ENCODE data around the gene CDK2AP2. TPM values are rescaled to one million over a fixed set of nuclear protein-coding genes. Genes with fewer than 3 reads are reported as not detected.

Gene CDK2AP2
- total and polyA plus RNA-seq, 10 of the 15 experiments (the other 5 are each of a cell fraction or from before 2014, with no cell fraction given): 8.0 to 177 (median 40.9) TPM

DNA sequence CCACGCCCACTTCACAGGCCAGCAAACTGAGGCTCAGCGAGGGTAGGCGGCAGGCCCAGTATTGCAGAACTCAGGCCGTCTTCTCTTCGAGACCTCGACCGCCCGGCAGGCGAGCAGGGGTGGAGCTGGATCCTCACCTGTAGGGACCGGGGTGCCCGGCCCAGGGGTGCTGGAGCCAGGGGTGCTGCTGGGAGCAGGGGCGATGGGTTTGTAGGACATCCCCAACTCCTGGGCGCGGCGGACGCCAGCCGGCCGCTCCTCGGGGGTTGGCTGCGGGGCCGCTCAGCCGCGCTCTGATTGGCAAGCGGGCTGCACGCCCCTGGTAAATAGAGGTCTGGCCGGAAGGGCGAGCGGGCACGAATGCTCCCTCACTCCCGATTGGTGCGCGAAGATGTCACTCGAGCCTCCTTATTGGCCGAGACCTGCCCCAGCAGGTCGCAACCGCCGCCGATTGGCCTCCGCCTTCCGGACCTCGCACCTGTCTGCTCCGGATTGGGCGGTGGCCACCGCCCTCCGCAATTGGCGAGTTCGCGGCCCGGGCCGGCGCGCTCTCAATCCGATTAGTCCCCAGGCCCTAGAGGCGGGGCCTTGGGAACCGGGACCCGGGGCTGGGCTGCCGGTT is at the start of gene CDK2AP2 (continued):
- TF ChIP-seq, protein P1, sequence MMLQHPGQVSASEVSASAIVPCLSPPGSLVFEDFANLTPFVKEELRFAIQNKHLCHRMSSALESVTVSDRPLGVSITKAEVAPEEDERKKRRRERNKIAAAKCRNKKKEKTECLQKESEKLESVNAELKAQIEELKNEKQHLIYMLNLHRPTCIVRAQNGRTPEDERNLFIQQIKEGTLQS (IDR thresholded peaks at IDR 0.05; ENCODE audit: borderline replicate concordance, extremely low read depth, low read depth, low read length): no peak
- TF ChIP-seq SMC3 (IDR thresholded peaks at IDR 0.05; ENCODE audit: borderline replicate concordance, low read length): no peak
- TF ChIP-seq, protein P2, sequence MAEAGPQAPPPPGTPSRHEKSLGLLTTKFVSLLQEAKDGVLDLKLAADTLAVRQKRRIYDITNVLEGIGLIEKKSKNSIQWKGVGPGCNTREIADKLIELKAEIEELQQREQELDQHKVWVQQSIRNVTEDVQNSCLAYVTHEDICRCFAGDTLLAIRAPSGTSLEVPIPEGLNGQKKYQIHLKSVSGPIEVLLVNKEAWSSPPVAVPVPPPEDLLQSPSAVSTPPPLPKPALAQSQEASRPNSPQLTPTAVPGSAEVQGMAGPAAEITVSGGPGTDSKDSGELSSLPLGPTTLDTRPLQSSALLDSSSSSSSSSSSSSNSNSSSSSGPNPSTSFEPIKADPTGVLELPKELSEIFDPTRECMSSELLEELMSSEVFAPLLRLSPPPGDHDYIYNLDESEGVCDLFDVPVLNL (IDR thresholded peaks at IDR 0.05; ENCODE audit: low read depth, low read length): peak; percentile 92
- TF ChIP-seq, protein P3, sequence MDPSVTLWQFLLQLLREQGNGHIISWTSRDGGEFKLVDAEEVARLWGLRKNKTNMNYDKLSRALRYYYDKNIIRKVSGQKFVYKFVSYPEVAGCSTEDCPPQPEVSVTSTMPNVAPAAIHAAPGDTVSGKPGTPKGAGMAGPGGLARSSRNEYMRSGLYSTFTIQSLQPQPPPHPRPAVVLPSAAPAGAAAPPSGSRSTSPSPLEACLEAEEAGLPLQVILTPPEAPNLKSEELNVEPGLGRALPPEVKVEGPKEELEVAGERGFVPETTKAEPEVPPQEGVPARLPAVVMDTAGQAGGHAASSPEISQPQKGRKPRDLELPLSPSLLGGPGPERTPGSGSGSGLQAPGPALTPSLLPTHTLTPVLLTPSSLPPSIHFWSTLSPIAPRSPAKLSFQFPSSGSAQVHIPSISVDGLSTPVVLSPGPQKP (IDR thresholded peaks at IDR 0.05; ENCODE audit: low read depth, low read length): peak; percentile 54
- 0 out of 2 replicates have a peak, but pooled peaks have one; percentile 21 for TF ChIP-seq LARP7 (IDR thresholded peaks at IDR 0.05)
- no peak for TF ChIP-seq SUPT20H (IDR thresholded peaks at IDR 0.05; ENCODE audit: borderline replicate concordance, control insufficient read depth, low read depth, low read length)
- TF ChIP-seq, protein P4, sequence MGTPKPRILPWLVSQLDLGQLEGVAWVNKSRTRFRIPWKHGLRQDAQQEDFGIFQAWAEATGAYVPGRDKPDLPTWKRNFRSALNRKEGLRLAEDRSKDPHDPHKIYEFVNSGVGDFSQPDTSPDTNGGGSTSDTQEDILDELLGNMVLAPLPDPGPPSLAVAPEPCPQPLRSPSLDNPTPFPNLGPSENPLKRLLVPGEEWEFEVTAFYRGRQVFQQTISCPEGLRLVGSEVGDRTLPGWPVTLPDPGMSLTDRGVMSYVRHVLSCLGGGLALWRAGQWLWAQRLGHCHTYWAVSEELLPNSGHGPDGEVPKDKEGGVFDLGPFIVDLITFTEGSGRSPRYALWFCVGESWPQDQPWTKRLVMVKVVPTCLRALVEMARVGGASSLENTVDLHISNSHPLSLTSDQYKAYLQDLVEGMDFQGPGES (IDR thresholded peaks at IDR 0.05): peak; percentile 99
- TF ChIP-seq, protein P5, sequence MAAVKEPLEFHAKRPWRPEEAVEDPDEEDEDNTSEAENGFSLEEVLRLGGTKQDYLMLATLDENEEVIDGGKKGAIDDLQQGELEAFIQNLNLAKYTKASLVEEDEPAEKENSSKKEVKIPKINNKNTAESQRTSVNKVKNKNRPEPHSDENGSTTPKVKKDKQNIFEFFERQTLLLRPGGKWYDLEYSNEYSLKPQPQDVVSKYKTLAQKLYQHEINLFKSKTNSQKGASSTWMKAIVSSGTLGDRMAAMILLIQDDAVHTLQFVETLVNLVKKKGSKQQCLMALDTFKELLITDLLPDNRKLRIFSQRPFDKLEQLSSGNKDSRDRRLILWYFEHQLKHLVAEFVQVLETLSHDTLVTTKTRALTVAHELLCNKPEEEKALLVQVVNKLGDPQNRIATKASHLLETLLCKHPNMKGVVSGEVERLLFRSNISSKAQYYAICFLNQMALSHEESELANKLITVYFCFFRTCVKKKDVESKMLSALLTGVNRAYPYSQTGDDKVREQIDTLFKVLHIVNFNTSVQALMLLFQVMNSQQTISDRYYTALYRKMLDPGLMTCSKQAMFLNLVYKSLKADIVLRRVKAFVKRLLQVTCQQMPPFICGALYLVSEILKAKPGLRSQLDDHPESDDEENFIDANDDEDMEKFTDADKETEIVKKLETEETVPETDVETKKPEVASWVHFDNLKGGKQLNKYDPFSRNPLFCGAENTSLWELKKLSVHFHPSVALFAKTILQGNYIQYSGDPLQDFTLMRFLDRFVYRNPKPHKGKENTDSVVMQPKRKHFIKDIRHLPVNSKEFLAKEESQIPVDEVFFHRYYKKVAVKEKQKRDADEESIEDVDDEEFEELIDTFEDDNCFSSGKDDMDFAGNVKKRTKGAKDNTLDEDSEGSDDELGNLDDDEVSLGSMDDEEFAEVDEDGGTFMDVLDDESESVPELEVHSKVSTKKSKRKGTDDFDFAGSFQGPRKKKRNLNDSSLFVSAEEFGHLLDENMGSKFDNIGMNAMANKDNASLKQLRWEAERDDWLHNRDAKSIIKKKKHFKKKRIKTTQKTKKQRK (IDR thresholded peaks at IDR 0.05; ENCODE audit: low read depth, low read length): peak; percentile 86
- peak; percentile 98 for TF ChIP-seq NFYA (IDR thresholded peaks at IDR 0.05; ENCODE audit: borderline replicate concordance, low read depth, low read length)
- TF ChIP-seq SP1 (IDR thresholded peaks at IDR 0.05; ENCODE audit: low read depth, low read length): peak; percentile 99
- peak; percentile 97 for TF ChIP-seq DPF2 (IDR thresholded peaks at IDR 0.05)
- TF ChIP-seq, protein P6, sequence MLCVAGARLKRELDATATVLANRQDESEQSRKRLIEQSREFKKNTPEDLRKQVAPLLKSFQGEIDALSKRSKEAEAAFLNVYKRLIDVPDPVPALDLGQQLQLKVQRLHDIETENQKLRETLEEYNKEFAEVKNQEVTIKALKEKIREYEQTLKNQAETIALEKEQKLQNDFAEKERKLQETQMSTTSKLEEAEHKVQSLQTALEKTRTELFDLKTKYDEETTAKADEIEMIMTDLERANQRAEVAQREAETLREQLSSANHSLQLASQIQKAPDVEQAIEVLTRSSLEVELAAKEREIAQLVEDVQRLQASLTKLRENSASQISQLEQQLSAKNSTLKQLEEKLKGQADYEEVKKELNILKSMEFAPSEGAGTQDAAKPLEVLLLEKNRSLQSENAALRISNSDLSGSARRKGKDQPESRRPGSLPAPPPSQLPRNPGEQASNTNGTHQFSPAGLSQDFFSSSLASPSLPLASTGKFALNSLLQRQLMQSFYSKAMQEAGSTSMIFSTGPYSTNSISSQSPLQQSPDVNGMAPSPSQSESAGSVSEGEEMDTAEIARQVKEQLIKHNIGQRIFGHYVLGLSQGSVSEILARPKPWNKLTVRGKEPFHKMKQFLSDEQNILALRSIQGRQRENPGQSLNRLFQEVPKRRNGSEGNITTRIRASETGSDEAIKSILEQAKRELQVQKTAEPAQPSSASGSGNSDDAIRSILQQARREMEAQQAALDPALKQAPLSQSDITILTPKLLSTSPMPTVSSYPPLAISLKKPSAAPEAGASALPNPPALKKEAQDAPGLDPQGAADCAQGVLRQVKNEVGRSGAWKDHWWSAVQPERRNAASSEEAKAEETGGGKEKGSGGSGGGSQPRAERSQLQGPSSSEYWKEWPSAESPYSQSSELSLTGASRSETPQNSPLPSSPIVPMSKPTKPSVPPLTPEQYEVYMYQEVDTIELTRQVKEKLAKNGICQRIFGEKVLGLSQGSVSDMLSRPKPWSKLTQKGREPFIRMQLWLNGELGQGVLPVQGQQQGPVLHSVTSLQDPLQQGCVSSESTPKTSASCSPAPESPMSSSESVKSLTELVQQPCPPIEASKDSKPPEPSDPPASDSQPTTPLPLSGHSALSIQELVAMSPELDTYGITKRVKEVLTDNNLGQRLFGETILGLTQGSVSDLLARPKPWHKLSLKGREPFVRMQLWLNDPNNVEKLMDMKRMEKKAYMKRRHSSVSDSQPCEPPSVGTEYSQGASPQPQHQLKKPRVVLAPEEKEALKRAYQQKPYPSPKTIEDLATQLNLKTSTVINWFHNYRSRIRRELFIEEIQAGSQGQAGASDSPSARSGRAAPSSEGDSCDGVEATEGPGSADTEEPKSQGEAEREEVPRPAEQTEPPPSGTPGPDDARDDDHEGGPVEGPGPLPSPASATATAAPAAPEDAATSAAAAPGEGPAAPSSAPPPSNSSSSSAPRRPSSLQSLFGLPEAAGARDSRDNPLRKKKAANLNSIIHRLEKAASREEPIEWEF (IDR thresholded peaks at IDR 0.05; ENCODE audit: insufficient replicate concordance, low read depth, low read length): no peak
- TF ChIP-seq BCL11A (IDR thresholded peaks at IDR 0.05; ENCODE audit: low read depth, low read length): no peak
- no peak for TF ChIP-seq STAT1 (conservative IDR thresholded peaks at IDR 0.05)
- peak; percentile 65 for TF ChIP-seq KLF5 (IDR thresholded peaks at IDR 0.05; ENCODE audit: partially characterized antibody)
- peak; percentile 74 for TF ChIP-seq MYC (IDR thresholded peaks at IDR 0.05; ENCODE audit: insufficient read depth, insufficient read length, insufficient replicate concordance, low read length, severe bottlenecking)
- no peak for TF ChIP-seq RB1 (IDR thresholded peaks at IDR 0.05; ENCODE audit: borderline replicate concordance)

Data from GM12878 (cell line).